Ovary (tissue), 3 donors: Measurements from ENCODE around the gene SESN1.

Experiments
- CTCF ChIP-seq, 3 donors: fragments of 450-650 bp in 2 of 3; fragments of 200-600 bp in 1 of 3; IDR thresholded peaks; one replicate each; pipeline versions ENCODE4 v1.5.1 to v1.8.0; 2016 to 2022; ENCODE audit warnings: antibody characterized with exemption in 3 of 3, mild to moderate bottlenecking in 1 of 3
- POLR2A ChIP-seq: fragments of 450-650 bp; IDR thresholded peaks from one replicate; pipeline ENCODE4 v1.6.1; 2017; ENCODE audit warnings: antibody characterized with exemption, mild to moderate bottlenecking, moderate library complexity
- donor health status: DM: no; HTN: no; CAD: no.

DNA sequence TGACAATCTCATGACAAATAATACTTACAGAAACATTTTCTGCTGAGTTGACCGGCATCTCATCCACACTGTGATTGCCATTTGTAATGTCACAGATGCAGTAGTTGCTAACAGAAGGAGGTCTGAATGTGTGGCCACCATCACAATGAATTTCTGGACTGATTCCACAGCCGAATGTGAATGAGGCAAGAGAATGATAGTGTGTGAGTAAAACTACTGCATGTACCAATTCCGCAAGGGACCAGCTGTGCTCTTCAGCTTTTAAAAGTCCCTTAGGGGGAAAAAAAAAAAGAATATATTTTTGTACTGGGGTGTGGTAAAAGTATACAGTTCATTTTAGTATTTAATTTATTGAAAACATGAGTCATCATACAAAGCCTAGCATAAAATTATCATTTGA, 96.2 kb downstream of the SESN1 start:
- TF ChIP-seq POLR2A (no peak), CTCF (IDR thresholded peaks at IDR 0.05) (no peak)
